Activated CD4-positive, alpha-beta T cell treated with anti-CD3 and anti-CD28 coated beads for 36 hours (primary cell): ENCODE measurements around the gene NDEL1. TPM values are rescaled to one million over a fixed set of nuclear protein-coding genes. Genes with fewer than 3 reads are reported as not detected.

ENCODE experiments used
- ATAC-seq: fragments of 200-7000 bp; cut with Tn5 transposase; one replicate; pipeline ENCODE4 v1.10.0; 2021; ENCODE audit warnings: mild to moderate bottlenecking, moderate library complexity
- CTCF ChIA-PET: fragments of 350-600 bp; sonication (Branson Sonifier 250); formaldehyde crosslinking; loops from one replicate; lab custom pipeline; 2021; ENCODE audit warnings: antibody characterized with exemption; lab: Charles Lee
- POLR2A ChIA-PET: fragments of 350-600 bp; sonication (Branson Sonifier 250); formaldehyde crosslinking; loops from one replicate; lab custom pipeline; 2021; ENCODE audit warnings: antibody characterized with exemption, inconsistent platforms; lab: Charles Lee
- DNase-seq: peaks from one replicate; pipeline ENCODE4 v3.0.0-alpha.2; 2020
- H3K27ac Mint-ChIP-seq: one replicate; pipeline ENCODE4 v1.8.0; 2021; ENCODE audit warnings: mixed read lengths
- H3K27me3 Mint-ChIP-seq: one replicate; pipeline ENCODE4 v1.8.0; 2021; ENCODE audit warnings: mixed read lengths
- H3K36me3 Mint-ChIP-seq: one replicate; pipeline ENCODE4 v1.8.0; 2021; ENCODE audit warnings: low read depth, mixed read lengths
- H3K4me1 Mint-ChIP-seq: one replicate; pipeline ENCODE4 v1.8.0; 2021; ENCODE audit warnings: mixed read lengths
- H3K4me3 Mint-ChIP-seq: one replicate; pipeline ENCODE4 v1.8.0; 2021; ENCODE audit warnings: mild to moderate bottlenecking, moderate library complexity, mixed read lengths
- H3K9me3 Mint-ChIP-seq: one replicate; pipeline ENCODE4 v1.8.0; 2021; ENCODE audit warnings: low read depth, mixed read lengths
- intact Hi-C, 2 experiments: fragments of 100-400 bp; cut with DNase I in 1 of 2; cut with micrococcal nuclease in 1 of 2; formaldehyde crosslinking; loops; one replicate each; pipeline versions ENCODE4 v1.14.2 to v1.15.1; 2022 to 2024; cut with DNase I, micrococcal nuclease
- total RNA-seq, 2 experiments: library from RNA; stranded (reverse); gene quantifications; one replicate each; pipeline ENCODE4 v1.2.3, GENCODE V29; 2021

Gene NDEL1
- total RNA-seq, 2 experiments from 2014 or later, result 51.9 to 58.6 TPM

DNA sequence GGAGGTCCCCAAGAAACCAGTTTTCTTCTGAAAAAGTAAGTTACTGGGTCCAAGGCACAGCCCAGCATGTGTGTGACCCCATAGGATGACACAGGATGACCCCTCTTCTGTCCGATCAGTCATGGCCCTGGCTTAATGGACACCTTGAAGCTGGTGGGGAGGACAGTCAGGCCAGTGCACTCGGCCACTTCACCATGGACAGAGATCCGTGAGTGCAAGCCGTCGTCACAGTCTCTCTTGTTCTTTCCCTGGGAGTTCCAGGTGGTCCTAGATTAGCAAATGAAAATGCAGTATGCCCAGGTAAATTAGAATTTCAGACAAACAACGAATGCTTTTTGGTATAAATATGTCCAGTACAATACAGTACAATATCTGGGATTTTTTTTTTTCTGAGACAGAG, 36.7 kb upstream of the NDEL1 start:
- ChIA-PET CTCF (no interaction called here), POLR2A (no interaction called here)
- no peaks in the 10 kb centered on the region for H3K9me3 Mint-ChIP-seq
- H3K4me3 Mint-ChIP-seq, result no peak overlapping the region
- no peak overlapping the region for H3K27ac Mint-ChIP-seq
- intact Hi-C loops, result no loop called here
- H3K27me3 Mint-ChIP-seq, result peaks cover 18% of the 10 kb centered on the region
- H3K36me3 Mint-ChIP-seq, result no peaks in the 10 kb centered on the region
- DNase-seq (no peak), ATAC-seq (no peak)
- peaks cover 2% of the 10 kb centered on the region for H3K4me1 Mint-ChIP-seq

DNA sequence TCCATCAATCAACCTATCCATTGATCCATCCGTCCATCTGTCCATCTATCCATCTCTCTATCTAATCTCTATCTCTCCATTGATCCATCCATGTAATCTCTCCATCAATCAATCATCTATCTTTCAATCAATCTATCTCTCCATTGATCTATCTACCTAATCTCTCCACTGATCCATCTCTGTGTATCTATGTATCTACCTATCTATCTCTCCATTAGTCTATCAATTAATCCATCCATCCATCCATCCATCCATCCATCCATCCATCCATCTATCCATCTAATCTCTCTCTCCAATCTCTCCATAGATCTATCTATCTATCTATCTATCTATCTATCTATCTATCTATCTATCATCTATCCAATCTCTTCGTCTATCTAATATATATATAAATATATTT, 34.6 kb upstream of the NDEL1 start:
- ChIA-PET CTCF (no interaction called here), POLR2A (no interaction called here)
- Mint-ChIP-seq H3K4me1 (no peaks in the 10 kb centered on the region), H3K27me3 (peaks cover 16% of the 10 kb centered on the region), H3K9me3 (no peaks in the 10 kb centered on the region), H3K4me3 (no peak overlapping the region), H3K36me3 (no peaks in the 10 kb centered on the region), H3K27ac (no peak overlapping the region)
- intact Hi-C loops, result no loop called here
- DNase-seq (no peak), ATAC-seq (no peak)

DNA sequence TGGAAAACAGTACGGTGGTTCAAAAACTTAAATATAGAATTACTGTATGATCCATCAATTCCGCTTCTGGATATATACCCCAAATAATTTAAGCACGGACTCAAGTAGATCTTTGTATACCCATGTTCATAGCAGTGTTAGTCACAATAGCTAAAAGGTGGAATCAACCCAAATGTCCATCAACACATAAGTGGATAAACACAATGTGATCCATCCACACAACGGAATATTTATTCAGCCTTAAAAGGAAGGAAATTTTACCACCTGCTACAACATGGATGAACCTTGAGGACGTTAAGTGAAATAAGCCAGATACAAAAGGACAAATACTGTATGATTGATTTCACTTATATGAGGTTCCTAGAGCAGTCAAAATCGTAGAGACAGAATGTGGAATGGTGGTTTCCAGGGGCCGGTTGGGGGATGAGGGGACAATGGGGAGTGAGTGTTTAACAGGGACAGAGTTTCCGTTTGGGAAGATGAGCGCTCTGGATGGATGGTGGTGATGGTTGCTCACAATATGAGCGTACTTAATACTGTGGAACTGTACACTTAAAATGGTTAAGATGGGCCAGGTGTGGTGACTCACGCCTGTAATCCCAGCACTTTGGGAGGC, 32.7 kb upstream of the NDEL1 start:
- Mint-ChIP-seq H3K27me3 (peaks cover 13% of the 10 kb centered on the region), H3K27ac (no peak overlapping the region), H3K36me3 (no peaks in the 10 kb centered on the region), H3K4me1 (no peaks in the 10 kb centered on the region), H3K9me3 (no peaks in the 10 kb centered on the region), H3K4me3 (no peak overlapping the region)
- ChIA-PET POLR2A (no interaction called here), CTCF (no interaction called here)
- intact Hi-C loops, result no loop called here
- DNase-seq, result no peak
- no peak for ATAC-seq

DNA sequence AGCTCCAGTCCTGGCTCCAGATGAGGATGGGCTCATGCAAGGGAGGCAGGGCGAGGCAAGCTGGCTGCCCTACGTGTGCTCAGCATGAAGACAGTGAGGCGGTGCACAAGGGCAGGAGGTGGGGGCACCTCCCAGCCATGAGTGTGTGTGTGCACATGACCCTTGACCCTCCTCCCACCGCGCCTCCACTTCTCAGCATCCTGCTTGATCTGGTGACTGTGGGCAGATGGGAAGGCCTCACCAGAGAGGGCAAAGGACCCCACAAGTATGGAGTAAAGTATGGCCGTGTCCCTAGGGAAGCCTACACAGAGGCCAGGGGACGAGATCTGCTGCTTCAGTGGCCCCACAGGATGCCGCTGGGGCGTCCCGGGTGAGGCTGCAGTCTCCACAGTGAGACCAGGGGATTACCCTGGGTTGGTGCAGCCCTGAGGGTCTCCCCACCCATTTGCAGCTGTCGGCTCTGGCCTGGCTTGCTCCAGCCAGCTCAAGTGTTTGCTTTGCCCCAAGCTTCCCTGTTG, 30.1 kb upstream of the NDEL1 start:
- DNase-seq (no peak), ATAC-seq (no peak)
- ChIA-PET CTCF (interaction anchor here (0.7 kb wide), 2 partner anchors 8 to 85 kb away, joined by 3 to 5 read pairs; partner anchors contain the start of gene RNF222), POLR2A (no interaction called here)
- Mint-ChIP-seq H3K4me3 (no peak overlapping the region), H3K36me3 (no peaks in the 10 kb centered on the region), H3K9me3 (no peaks in the 10 kb centered on the region), H3K27me3 (peaks cover 10% of the 10 kb centered on the region), H3K4me1 (peaks cover 7% of the 10 kb centered on the region), H3K27ac (no peak overlapping the region)
- intact Hi-C loops, result no loop called here

DNA sequence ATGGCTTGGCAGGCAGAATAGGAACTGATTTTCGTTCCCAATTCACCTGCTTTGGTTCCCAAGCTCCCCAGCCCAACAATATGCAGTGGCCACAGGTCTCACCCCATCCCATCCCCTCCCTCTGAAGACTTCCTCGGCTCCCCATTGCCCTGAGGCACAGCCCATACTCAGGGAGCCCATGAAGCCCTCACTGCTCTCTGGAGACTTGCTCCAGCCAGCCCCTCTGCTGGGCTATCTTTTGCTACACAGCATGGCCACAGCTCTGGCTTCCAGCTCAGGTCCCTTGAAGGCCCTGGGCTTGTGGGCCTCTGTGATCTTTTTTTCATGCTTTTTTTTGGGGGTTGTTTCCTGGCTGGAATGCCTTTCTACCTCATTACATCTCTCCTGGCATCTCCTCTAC, 29.5 kb upstream of the NDEL1 start:
- Mint-ChIP-seq H3K4me3 (no peak overlapping the region), H3K36me3 (no peaks in the 10 kb centered on the region), H3K27me3 (peaks cover 6% of the 10 kb centered on the region), H3K9me3 (no peaks in the 10 kb centered on the region), H3K4me1 (peaks cover 8% of the 10 kb centered on the region), H3K27ac (no peak overlapping the region)
- intact Hi-C loops, result no loop called here
- no peak for ATAC-seq
- ChIA-PET POLR2A (no interaction called here), CTCF (interaction anchor here (0.7 kb wide), 1 partner anchor 9 kb away, joined by 5 read pairs; the partner anchor contains the start of gene RNF222)
- no peak for DNase-seq

DNA sequence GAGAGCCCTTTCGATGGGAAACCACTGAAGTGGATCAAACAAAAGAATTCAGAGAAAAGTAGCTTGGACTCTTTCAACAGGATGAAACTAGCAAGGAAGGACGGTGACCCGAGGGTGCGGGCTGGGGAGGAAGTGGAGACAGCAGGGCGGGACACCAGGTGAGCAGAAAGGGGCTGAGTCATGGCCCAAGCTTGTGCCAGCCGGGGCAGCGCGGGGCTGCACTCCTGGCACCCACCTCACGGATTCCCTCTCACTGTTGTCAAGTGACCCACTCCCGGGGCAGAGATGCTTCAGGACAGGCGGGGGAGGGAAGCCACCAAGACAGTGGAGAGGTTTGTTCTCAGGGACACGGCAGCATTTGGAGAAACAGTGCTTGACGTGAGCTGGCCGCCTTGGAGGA, 27.3 kb upstream of the NDEL1 start:
- Mint-ChIP-seq H3K36me3 (no peaks in the 10 kb centered on the region), H3K4me3 (no peak overlapping the region), H3K27ac (no peak overlapping the region), H3K4me1 (peaks cover 13% of the 10 kb centered on the region), H3K9me3 (no peaks in the 10 kb centered on the region), H3K27me3 (peaks cover 5% of the 10 kb centered on the region)
- POLR2A ChIA-PET, result interaction anchor here (0.6 kb wide), 1 partner anchor 28 kb away, joined by 7 read pairs; no protein-coding TSS in a partner anchor
- DNase-seq, result no peak
- intact Hi-C loops, result no loop called here
- no peak for ATAC-seq
- CTCF ChIA-PET, result interaction anchor here (0.7 to 1.3 kb wide), 3 partner anchors 12 to 1028 kb away, joined by 3 to 4 read pairs (median 4); no protein-coding TSS in a partner anchor

DNA sequence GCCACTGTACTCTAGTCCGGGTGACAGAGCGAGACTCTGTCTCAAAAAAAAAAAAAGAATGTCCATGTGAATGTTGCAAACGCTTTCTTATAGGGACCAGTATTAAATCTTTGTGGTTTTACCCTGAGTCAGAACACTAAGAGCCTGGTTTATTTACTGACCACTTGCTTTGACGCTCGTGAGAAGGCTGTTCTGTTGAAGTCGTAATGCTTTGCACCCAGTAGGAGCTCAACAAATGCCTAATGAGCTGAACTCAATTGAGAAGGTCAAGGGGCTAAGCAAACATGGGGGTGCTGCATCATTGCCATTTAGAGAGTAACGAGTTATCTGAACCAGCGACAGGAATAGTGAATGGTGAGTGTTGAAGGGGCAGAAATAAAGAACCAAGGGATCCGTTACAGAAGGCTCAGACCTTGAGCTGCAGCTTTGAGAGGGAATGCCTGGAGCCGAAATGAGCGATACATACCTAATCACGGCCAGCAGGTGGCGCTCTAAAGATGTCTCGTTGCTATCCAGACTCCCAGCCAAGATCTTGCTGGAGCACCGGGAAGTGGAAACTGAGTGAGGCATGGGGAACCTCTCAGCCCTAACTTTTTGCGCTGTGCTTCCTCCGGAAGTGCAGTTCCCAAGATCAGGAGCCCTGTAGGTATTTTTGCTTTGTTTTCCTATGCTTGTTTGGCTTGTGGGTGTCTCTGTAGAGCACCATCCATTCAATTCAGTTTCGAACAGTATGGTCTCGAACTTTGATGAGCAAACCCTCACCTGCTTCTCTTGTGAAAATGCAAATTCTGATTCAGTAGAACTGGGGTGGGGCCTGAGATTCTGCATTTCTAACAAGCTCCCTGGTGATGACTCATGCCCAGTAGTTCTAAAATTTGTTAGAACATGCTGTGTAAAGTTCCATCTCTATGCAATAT, 25.5 kb upstream of the NDEL1 start:
- H3K4me3 Mint-ChIP-seq, result no peak overlapping the region
- no peaks in the 10 kb centered on the region for H3K36me3 Mint-ChIP-seq
- H3K9me3 Mint-ChIP-seq, result no peaks in the 10 kb centered on the region
- intact Hi-C loops, result loop anchor here (1.0 to 10.0 kb wide), 3 partner anchors 336 to 585 kb away; no protein-coding TSS in a partner anchor
- DNase-seq (peak; percentile 90), ATAC-seq (peak; percentile 81)
- H3K27me3 Mint-ChIP-seq, result peaks cover 5% of the 10 kb centered on the region
- H3K4me1 Mint-ChIP-seq, result peaks cover 16% of the 10 kb centered on the region
- no peak overlapping the region for H3K27ac Mint-ChIP-seq
- CTCF ChIA-PET, result interaction anchor here (0.6 to 2.2 kb wide), 39 partner anchors 10 to 587 kb away, joined by 3 to 21 read pairs (median 4); partner anchors contain the start of genes KRABD2 and RNF222
- POLR2A ChIA-PET, result interaction anchor here (0.6 to 1.0 kb wide), 3 partner anchors 25 to 88 kb away, joined by 3 to 6 read pairs (median 5); partner anchors contain the start of gene NDEL1

DNA sequence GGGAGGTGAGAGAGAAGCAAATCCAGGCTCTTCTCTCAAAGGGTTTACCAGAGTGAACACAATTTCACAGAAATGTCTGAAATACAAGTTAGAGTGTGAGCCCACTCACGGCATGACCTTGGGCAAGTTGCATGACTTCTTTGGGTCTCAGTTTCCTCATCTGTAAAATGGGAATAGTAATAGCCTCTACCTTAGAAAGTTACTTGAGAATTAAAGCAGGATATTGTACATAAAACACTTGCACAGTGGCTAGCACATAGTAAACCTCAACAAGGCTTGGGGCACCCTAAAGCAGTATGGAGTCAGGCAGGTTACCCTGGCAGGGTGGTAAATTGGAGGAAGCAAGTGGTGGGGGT, 24.8 kb upstream of the NDEL1 start:
- DNase-seq (no peak), ATAC-seq (no peak)
- no peaks in the 10 kb centered on the region for H3K36me3 Mint-ChIP-seq
- no peak overlapping the region for H3K27ac Mint-ChIP-seq
- H3K27me3 Mint-ChIP-seq, result peaks cover 5% of the 10 kb centered on the region
- no peak overlapping the region for H3K4me3 Mint-ChIP-seq
- H3K9me3 Mint-ChIP-seq, result no peaks in the 10 kb centered on the region
- peaks cover 16% of the 10 kb centered on the region for H3K4me1 Mint-ChIP-seq
- ChIA-PET POLR2A (interaction anchor here (1.0 kb wide), 1 partner anchor 25 kb away, joined by 6 read pairs; the partner anchor contains the start of gene NDEL1), CTCF (interaction anchor here (0.6 to 2.2 kb wide), 21 partner anchors 10 to 461 kb away, joined by 3 to 21 read pairs (median 5); no protein-coding TSS in a partner anchor)
- intact Hi-C loops, result loop anchor here (1.0 to 10.0 kb wide), 3 partner anchors 335 to 584 kb away; no protein-coding TSS in a partner anchor

DNA sequence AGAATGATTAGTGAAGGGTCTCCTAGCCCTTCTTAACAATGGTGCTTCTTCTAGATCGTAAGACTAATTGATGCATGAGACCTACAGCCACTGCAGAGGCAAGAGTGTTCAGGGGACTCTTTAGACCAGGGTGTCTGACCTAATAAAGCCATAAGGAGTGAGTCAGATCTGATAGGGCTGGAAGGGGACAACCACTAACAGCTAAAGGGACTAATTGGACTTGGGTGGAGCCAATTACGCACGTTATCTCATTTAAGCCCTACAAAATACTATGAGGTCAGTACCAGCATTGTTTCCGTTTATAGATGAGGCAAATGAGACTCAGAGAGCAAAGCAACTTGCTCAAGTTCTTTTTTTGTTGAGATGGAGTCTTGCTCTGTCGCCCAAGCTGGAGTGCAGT, 23.6 kb upstream of the NDEL1 start:
- H3K4me3 Mint-ChIP-seq, result no peak overlapping the region

DNA sequence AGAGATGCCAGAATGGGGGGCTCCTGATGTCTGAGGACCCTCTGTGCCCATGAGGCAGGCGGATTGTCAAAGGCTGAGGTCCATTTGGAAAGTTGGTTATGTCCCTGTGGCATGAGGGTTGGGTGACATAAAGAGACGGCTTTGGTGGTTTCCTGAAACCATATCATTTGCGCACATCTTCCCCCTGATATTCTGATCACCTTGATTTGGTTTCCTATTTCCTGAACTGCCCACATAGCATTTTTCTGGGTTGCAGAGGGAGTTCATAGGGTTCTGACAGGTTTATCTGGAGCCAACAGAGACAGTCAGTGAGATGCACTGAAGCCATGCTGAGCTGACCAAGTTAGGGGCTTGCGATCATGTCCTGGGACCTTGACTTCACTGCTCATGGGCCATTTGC, 22.4 kb upstream of the NDEL1 start:
- Mint-ChIP-seq H3K9me3 (no peaks in the 10 kb centered on the region), H3K27me3 (peaks cover 5% of the 10 kb centered on the region), H3K36me3 (no peaks in the 10 kb centered on the region), H3K4me3 (no peak overlapping the region), H3K27ac (no peak overlapping the region), H3K4me1 (peaks cover 16% of the 10 kb centered on the region)
- intact Hi-C loops, result loop anchor here in 1 of 2 experiments (10.0 kb wide), 1 partner anchor 581 kb away; no protein-coding TSS in a partner anchor
- POLR2A ChIA-PET, result no interaction called here
- ATAC-seq, result no peak
- DNase-seq, result no peak
- CTCF ChIA-PET, result interaction anchor here (0.6 kb wide), 2 partner anchors 96 to 278 kb away, joined by 3 read pairs; no protein-coding TSS in a partner anchor

More for the DNA sequence above, 23.6 kb upstream of the NDEL1 start:
- intact Hi-C loops, result loop anchor here in 1 of 2 experiments (10.0 kb wide), 1 partner anchor 583 kb away; no protein-coding TSS in a partner anchor
- DNase-seq (no peak), ATAC-seq (no peak)
- ChIA-PET POLR2A (no interaction called here), CTCF (interaction anchor here (1.2 kb wide), 1 partner anchor 25 kb away, joined by 3 read pairs; no protein-coding TSS in a partner anchor)
- H3K9me3 Mint-ChIP-seq, result no peaks in the 10 kb centered on the region
- peaks cover 5% of the 10 kb centered on the region for H3K27me3 Mint-ChIP-seq
- no peaks in the 10 kb centered on the region for H3K36me3 Mint-ChIP-seq
- peaks cover 16% of the 10 kb centered on the region for H3K4me1 Mint-ChIP-seq
- H3K27ac Mint-ChIP-seq, result no peak overlapping the region

DNA sequence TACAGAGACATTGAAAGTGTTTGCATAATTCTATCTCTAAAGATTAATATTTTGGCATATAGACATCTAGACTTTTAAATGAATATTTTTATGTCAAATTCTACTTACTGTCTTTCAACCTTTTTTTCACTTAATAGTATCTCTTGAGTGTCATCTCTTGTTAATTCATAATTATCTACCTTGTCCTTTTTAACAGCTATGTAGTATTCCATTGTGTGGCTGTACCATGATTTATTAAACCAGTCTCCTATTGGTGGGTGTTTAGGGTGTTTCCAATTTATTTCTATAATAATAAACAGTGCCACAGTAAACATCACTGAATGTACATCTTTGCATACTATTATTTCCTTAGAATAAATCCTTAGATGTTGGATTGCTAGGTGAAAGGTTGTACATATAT, 21.7 kb upstream of the NDEL1 start:
- ATAC-seq (no peak), DNase-seq (no peak)
- Mint-ChIP-seq H3K9me3 (no peaks in the 10 kb centered on the region), H3K27me3 (peaks cover 7% of the 10 kb centered on the region), H3K4me3 (no peak overlapping the region), H3K36me3 (no peaks in the 10 kb centered on the region), H3K4me1 (peaks cover 16% of the 10 kb centered on the region), H3K27ac (no peak overlapping the region)
- ChIA-PET POLR2A (no interaction called here), CTCF (no interaction called here)
- intact Hi-C loops, result loop anchor here in 1 of 2 experiments (10.0 kb wide), 1 partner anchor 581 kb away; no protein-coding TSS in a partner anchor
